Stomach (tissue), 4 donors: ENCODE data around the gene NPL.

ENCODE experiments used
- CTCF ChIP-seq, 7 experiments: fragments of 450-650 bp in 4 of 7; fragments of 200-600 bp in 3 of 7; sonication (generic) in 3 of 7; IDR thresholded peaks; one replicate each; pipeline ENCODE4 v1.5.1; 2016 to 2019; ENCODE audit warnings: antibody characterized with exemption in 7 of 7, control low read depth in 2 of 7, mild to moderate bottlenecking in 1 of 7
- POLR2A ChIP-seq, 4 donors: fragments of 450-650 bp; IDR thresholded peaks; one replicate each; pipeline ENCODE4 v1.6.1; 2016; ENCODE audit warnings: antibody characterized with exemption in 4 of 4, control low read depth in 2 of 4, mild to moderate bottlenecking in 1 of 4, moderate library complexity in 1 of 4
- POLR2AphosphoS5 ChIP-seq, 3 donors: sonication (generic); formaldehyde crosslinking; IDR thresholded peaks; one replicate each; pipeline ENCODE4 v1.6.1; 2016; ENCODE audit warnings: antibody characterized with exemption in 3 of 3

DNA sequence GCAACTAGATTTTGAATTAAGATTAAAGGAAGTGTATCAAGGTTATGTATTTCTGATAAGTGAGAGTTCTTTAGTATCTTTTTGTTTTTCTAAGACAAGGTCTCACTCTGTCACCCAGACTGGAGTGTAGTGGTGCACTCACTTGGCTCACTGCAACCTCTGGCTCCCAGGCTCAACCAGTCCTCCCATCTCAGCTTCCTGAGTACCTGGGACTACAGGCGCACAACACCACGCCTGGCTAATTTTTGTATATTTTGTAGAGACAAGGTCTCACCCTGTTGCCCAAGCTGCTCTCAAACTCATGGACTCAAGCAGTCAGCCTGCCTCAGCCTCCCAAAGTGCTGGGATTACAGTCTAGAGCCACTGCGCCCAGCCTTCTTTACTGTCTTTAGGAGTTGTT, 83.3 kb downstream of the NPL start:
- TF ChIP-seq CTCF (IDR thresholded peaks at IDR 0.05) (no peak), POLR2AphosphoS5 (IDR thresholded peaks at IDR 0.05) (no peak), POLR2A (IDR thresholded peaks at IDR 0.05) (no peak)
